ENCODE measurements around the gene GFRA4. TPM values are rescaled to one million over a fixed set of nuclear protein-coding genes. Genes with fewer than 3 reads are reported as not detected.

Gene GFRA4
- total RNA-seq, 1 experiment from 2014 or later, result not detected

GRCh38 chr20:3654326-3655130, 8.7 kb downstream of the GFRA4 start:
- no peak for DNase-seq (ENCODE audit: low read depth)

- DNase-seq (ENCODE audit: low read depth), result no peak
These were observed 9.3 kb downstream of the GFRA4 start for GRCh38 chr20:3653921-3654320.

- DNase-seq (ENCODE audit: low read depth), result no peak
These were observed 10.3 kb downstream of the GFRA4 start for GRCh38 chr20:3652676-3653596.

GRCh38 chr20:3652221-3652620, 11.0 kb downstream of the GFRA4 start:
- DNase-seq (ENCODE audit: low read depth), result no peak

GRCh38 chr20:3651204-3651962, 11.8 kb downstream of the GFRA4 start:
- no peak for DNase-seq (ENCODE audit: low read depth)

- DNase-seq (ENCODE audit: low read depth), result no peak
These were observed 14.2 kb downstream of the GFRA4 start for GRCh38 chr20:3648951-3649350.

GRCh38 chr20:3647473-3647872, 15.7 kb downstream of the GFRA4 start:
- no peak for DNase-seq (ENCODE audit: low read depth)

GRCh38 chr20:3646651-3647050, 16.5 kb downstream of the GFRA4 start:
- DNase-seq (ENCODE audit: low read depth), result no peak

- DNase-seq (ENCODE audit: low read depth), result no peak
These were observed 17.1 kb downstream of the GFRA4 start for GRCh38 chr20:3646067-3646440.

GRCh38 chr20:3645309-3646066, 17.7 kb downstream of the GFRA4 start:
- DNase-seq (ENCODE audit: low read depth), result no peak

GRCh38 chr20:3640259-3640658, 22.9 kb downstream of the GFRA4 start:
- DNase-seq (ENCODE audit: low read depth), result no peak

GRCh38 chr20:3635346-3635745, 27.9 kb downstream of the GFRA4 start:
- no peak for DNase-seq (ENCODE audit: low read depth)

GRCh38 chr20:3633913-3634478, 29.2 kb downstream of the GFRA4 start:
- no peak for DNase-seq (ENCODE audit: low read depth)

- no peak for DNase-seq (ENCODE audit: low read depth)
These were observed 30.7 kb downstream of the GFRA4 start for GRCh38 chr20:3632311-3633004.

- DNase-seq (ENCODE audit: low read depth), result no peak
These were observed 31.7 kb downstream of the GFRA4 start for GRCh38 chr20:3631534-3631933.

- no peak for DNase-seq (ENCODE audit: low read depth)
These were observed 32.8 kb downstream of the GFRA4 start for GRCh38 chr20:3630429-3630828.

GRCh38 chr20:3629893-3630292, 33.3 kb downstream of the GFRA4 start:
- DNase-seq (ENCODE audit: low read depth), result no peak

- no peak for DNase-seq (ENCODE audit: low read depth)
These were observed 34.5 kb downstream of the GFRA4 start for GRCh38 chr20:3628502-3629314.

- no peak for DNase-seq (ENCODE audit: low read depth)
These were observed 35.7 kb downstream of the GFRA4 start for GRCh38 chr20:3627476-3627875.
